Lower leg skin (tissue), 4 donors: ENCODE data around the gene EHD4. TPM values are rescaled to one million over a fixed set of nuclear protein-coding genes. Genes with fewer than 3 reads are reported as not detected.
A peak's percentile ranks its signal among the peaks of the same experiment; 100 is the strongest.

Source experiments
- DNase-seq, 2 donors: peaks; one replicate each; pipeline ENCODE4 v3.0.0-alpha.2; 2019; ENCODE audit warnings: low spot score in 2 of 2
- H3K4me3 ChIP-seq: fragments of 200-600 bp; sonication (generic); 2 replicates; pipeline ENCODE4 v1.5.1; 2017; ENCODE audit warnings: mild to moderate bottlenecking, low read depth; ENCODE audit not compliant: poor library complexity, severe bottlenecking
- CTCF ChIP-seq, 3 donors: fragments of 450-650 bp; IDR thresholded peaks; one replicate each; pipeline ENCODE4 v1.5.1; 2016; ENCODE audit warnings: antibody characterized with exemption in 3 of 3, mild to moderate bottlenecking in 3 of 3, moderate library complexity in 2 of 3
- POLR2A ChIP-seq, 2 donors: fragments of 450-650 bp; IDR thresholded peaks; one replicate each; pipeline ENCODE4 v1.6.1; 2016 to 2017; ENCODE audit warnings: antibody characterized with exemption in 2 of 2, mild to moderate bottlenecking in 1 of 2, moderate library complexity in 1 of 2
- WGBS, 2 donors: methylation state at CpG; one replicate each; pipeline ENCODE4 v1.1.5; 2018; 5-methylcytosine and 5-hydroxymethylcytosine counted together
- intact Hi-C: fragments of 100-400 bp; cut with DNase I; formaldehyde crosslinking; loops from one replicate; pipeline ENCODE4 v1.15.0; 2023; ENCODE audit warnings: low total_unique reads
- total RNA-seq, 4 donors: library from RNA; depleted of rRNA; stranded (reverse); fragments of >200 nt; gene quantifications; one replicate each; pipeline ENCODE4 v1.1.0, GENCODE V29; 2016

EHD4 gene
- total RNA-seq, 4 donors from 2014 or later: 19.6 to 27.3 (median 23.3) TPM

- 89 to 97% methylated on average over 1 of the region's 1 CpG for WGBS, 2 donors
- no peak for TF ChIP-seq POLR2A (IDR thresholded peaks at IDR 0.05)
- TF ChIP-seq CTCF (IDR thresholded peaks at IDR 0.05): no peak
- intact Hi-C loops: no loop called here
- no peak overlapping the region for H3K4me3 ChIP-seq
- DNase-seq: no peak
Measured at GRCh38 chr15:41974041-41974440, 1.7 kb upstream of the EHD4 start.

GRCh38 chr15:41971895-41972252 is 483 bp downstream of the EHD4 start:
- intact Hi-C loops: no loop called here
- peak overlapping the region; percentile 90 for H3K4me3 ChIP-seq
- 1% methylated on average over 22 to 46 of the region's 46 CpGs for WGBS, 2 donors
- peak in 1 of 2 donors; percentile 91 for DNase-seq
- TF ChIP-seq POLR2A (IDR thresholded peaks at IDR 0.05) (no peak), CTCF (IDR thresholded peaks at IDR 0.05) (no peak)

- TF ChIP-seq CTCF (IDR thresholded peaks at IDR 0.05) (peak in 1 of 3 donors; percentile 17), POLR2A (IDR thresholded peaks at IDR 0.05) (no peak)
- intact Hi-C loops: no loop called here
- peak overlapping the region; percentile 90 for H3K4me3 ChIP-seq
- 6 to 7% methylated on average over 16 of the region's 16 CpGs for WGBS, 2 donors
- DNase-seq: peak in 1 of 2 donors; percentile 90
Measured at GRCh38 chr15:41971089-41971894, 1.1 kb downstream of the EHD4 start.

GRCh38 chr15:41970456-41970855 is 1.9 kb downstream of the EHD4 start:
- WGBS, 2 donors: 80 to 90% methylated on average over 1 of the region's 1 CpG
- no peak overlapping the region for H3K4me3 ChIP-seq
- TF ChIP-seq CTCF (IDR thresholded peaks at IDR 0.05) (no peak), POLR2A (IDR thresholded peaks at IDR 0.05) (no peak)
- intact Hi-C loops: no loop called here
- DNase-seq: peak in 1 of 2 donors; percentile 59

GRCh38 chr15:41969851-41970431 is 2.4 kb downstream of the EHD4 start:
- TF ChIP-seq POLR2A (IDR thresholded peaks at IDR 0.05): no peak
- no peak for TF ChIP-seq CTCF (IDR thresholded peaks at IDR 0.05)
- intact Hi-C loops: no loop called here
- DNase-seq: peak in 1 of 2 donors; percentile 76
- WGBS, 2 donors: 47 to 57% methylated on average over 3 of the region's 3 CpGs
- H3K4me3 ChIP-seq: no peak overlapping the region
